HL-60 (cell line): Measurements from ENCODE around the gene SNRPD3.

ENCODE experiments used
- DNase-seq, 2 experiments: peaks; one replicate each; pipeline ENCODE4 v3.0.0-alpha.2; 2010 to 2020; ENCODE audit warnings: low read depth in 1 of 2, low spot score in 1 of 2
- H3K27ac ChIP-seq: fragments of 250-450 bp; sonication (Bioruptor Pico); replicated peaks from 2 replicates; pipeline ENCODE4 v1.5.1; 2020; ENCODE audit warnings: mild to moderate bottlenecking, moderate library complexity
- H3K27me3 ChIP-seq: fragments of 250-450 bp; sonication (Bioruptor Pico); 2 replicates; pipeline ENCODE4 v1.5.1; 2021; ENCODE audit warnings: mild to moderate bottlenecking, moderate library complexity; ENCODE audit not compliant: insufficient read depth, poor library complexity, severe bottlenecking
- H3K4me3 ChIP-seq: replicated peaks from 2 replicates; pipeline ENCODE4 v1.5.1; 2011; ENCODE audit warnings: mild to moderate bottlenecking, control low read depth, low read length; ENCODE audit not compliant: insufficient read depth
- CTCF ChIP-seq: IDR thresholded peaks from one replicate; pipeline ENCODE4 v1.5.1; 2011; ENCODE audit warnings: low read length, control low read depth, inconsistent platforms; ENCODE audit not compliant: insufficient read depth
- GABPA ChIP-seq: IDR thresholded peaks from 2 replicates; pipeline ENCODE4 v1.6.1; 2012; ENCODE audit warnings: low read depth
- POLR2AphosphoS5 ChIP-seq: IDR thresholded peaks from 2 replicates; pipeline ENCODE4 v1.6.1; 2012; ENCODE audit warnings: low read depth
- REST ChIP-seq: IDR thresholded peaks from 2 replicates; pipeline ENCODE4 v1.6.1; 2012; ENCODE audit warnings: low read depth; ENCODE audit not compliant: insufficient replicate concordance
- SPI1 ChIP-seq: IDR thresholded peaks from 2 replicates; pipeline ENCODE4 v1.6.1; 2012; ENCODE audit warnings: low read depth, mild to moderate bottlenecking, borderline replicate concordance

Gene SNRPD3

DNA sequence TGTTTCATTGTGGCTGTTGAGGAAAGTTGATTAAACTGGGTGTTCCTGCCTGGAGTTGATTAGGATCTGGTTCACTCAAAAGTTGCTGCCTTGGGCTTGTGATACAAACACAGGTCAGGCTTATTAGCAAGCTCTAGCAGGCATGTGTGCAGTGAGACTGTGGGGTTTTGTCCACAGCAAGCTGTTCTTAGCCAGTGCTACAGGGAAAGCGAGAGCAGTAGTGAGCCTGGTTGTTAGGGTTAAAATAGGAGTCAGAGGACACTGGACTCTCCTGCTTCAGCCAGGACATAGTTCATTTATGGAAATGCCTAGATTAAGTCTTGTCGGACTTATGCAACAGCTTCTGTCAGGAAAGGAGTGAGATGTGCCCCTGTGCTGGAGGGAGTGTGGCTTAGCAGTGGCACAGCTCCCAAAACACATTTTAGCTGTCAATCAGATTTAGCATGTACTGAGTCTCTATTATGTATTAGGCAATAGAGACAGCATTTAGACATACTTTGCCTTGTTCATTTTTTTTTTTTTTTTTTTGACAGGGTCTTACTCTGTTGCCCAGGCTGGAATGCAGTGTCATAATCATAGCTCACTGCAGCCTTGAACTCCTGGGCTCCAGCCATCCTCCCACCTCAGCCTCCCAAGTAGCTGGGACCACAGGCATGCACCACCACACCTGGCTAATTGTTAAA is 8.7 kb downstream of the SNRPD3 start:
- no peak overlapping the region for H3K27ac ChIP-seq
- no peak overlapping the region for H3K4me3 ChIP-seq

DNA sequence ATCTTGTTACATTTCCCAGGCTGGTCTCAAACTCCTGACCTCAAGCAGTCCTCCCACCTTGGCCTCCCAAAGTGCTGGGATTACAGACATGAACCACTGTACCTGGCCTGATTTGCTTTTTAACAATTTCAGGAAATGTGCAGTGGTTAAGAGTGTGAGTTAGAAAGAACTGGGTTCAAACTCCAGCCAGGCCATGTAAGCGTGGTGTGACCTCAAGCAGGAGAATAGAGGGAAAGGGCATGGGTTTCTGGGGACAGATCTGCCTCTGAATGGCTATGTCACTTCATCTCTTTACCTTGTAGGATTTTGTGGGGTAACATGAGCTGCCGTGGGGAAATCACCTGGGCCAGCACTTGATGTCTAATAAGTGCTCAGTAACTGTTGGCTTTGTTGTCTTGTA is 9.3 kb downstream of the SNRPD3 start:
- TF ChIP-seq REST (no peak), POLR2AphosphoS5 (no peak), GABPA (no peak), SPI1 (no peak), CTCF (no peak)
- DNase-seq: no peak
- H3K27ac ChIP-seq: no peak overlapping the region
- H3K4me3 ChIP-seq: no peak overlapping the region
- no peaks in the 10 kb centered on the region for H3K27me3 ChIP-seq

More for the DNA sequence above, 8.7 kb downstream of the SNRPD3 start:
- TF ChIP-seq SPI1: no peak
- no peak for TF ChIP-seq POLR2AphosphoS5
- no peak for TF ChIP-seq REST
- no peak for TF ChIP-seq CTCF
- TF ChIP-seq GABPA: no peak
- H3K27me3 ChIP-seq: no peaks in the 10 kb centered on the region
- no peak for DNase-seq

DNA sequence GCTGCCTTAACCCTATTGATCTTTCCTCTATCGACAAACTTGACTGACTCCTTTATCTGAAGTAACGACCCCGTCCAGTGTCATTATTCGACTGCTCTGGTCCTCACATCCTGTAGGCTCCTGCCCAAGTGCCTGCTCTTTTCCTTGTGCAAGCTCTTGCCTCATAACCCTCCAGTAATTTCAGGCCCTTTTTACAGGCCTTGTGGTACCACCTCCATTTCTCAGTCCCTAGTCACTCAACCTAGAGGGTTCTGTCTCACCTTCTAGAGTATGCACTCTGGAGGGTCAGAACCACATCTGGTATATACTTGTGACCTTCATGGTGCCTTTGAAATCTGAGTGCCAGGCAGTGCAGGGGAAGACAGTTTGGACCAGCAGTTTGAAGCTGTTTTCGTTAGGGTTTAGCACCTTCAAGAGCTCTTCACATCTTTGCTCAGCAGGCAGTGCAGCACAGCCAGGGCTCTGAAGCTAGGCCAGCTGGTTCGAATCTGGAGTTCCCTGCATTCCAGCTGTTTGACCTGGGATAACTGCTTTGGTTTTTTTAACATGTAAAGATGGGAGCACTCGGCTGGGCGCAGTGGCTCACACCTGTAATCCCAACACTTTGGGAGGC is 11.2 kb downstream of the SNRPD3 start:
- no peaks in the 10 kb centered on the region for H3K27me3 ChIP-seq
- H3K4me3 ChIP-seq: no peak overlapping the region
- H3K27ac ChIP-seq: no peak overlapping the region
- TF ChIP-seq SPI1 (no peak), REST (no peak), CTCF (no peak), POLR2AphosphoS5 (no peak), GABPA (no peak)
- no peak for DNase-seq
